ENCODE measurements around the gene CDK17.

DNA sequence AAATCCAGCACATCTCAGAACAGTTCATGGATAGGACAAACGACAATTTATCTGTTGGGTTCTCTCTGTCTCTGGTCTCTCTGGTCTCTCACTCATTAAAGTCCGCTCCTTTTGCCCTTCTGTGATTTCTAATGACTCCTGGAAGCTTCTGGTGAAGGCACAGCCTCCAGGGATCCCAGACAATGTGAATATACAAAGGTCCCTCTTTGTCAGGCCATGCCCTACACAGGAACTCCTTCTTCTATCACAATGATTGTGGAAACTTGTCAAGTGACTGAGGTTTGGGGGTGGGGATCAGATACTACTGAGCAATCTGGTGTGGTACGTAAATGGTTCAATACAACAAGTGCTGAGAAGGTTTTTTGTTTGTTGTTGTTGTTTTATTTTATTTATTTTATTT is 42.7 kb upstream of the CDK17 start:
- TF ChIP-seq, protein P1, sequence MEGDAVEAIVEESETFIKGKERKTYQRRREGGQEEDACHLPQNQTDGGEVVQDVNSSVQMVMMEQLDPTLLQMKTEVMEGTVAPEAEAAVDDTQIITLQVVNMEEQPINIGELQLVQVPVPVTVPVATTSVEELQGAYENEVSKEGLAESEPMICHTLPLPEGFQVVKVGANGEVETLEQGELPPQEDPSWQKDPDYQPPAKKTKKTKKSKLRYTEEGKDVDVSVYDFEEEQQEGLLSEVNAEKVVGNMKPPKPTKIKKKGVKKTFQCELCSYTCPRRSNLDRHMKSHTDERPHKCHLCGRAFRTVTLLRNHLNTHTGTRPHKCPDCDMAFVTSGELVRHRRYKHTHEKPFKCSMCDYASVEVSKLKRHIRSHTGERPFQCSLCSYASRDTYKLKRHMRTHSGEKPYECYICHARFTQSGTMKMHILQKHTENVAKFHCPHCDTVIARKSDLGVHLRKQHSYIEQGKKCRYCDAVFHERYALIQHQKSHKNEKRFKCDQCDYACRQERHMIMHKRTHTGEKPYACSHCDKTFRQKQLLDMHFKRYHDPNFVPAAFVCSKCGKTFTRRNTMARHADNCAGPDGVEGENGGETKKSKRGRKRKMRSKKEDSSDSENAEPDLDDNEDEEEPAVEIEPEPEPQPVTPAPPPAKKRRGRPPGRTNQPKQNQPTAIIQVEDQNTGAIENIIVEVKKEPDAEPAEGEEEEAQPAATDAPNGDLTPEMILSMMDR (conservative IDR thresholded peaks at IDR 0.05; ENCODE audit: low read length), result no peak
- no peak for TF ChIP-seq EZH2phosphoT487 (IDR thresholded peaks at IDR 0.05; ENCODE audit: borderline replicate concordance)
